AG09309 (cell line): ENCODE data around the gene LSP1.

Experiments used
- DNase-seq: peaks from one replicate; pipeline ENCODE4 v3.0.0-alpha.2; 2010; ENCODE audit warnings: low read depth
- H3K4me3 ChIP-seq: 2 replicates; pipeline ENCODE4 v1.5.1; 2011; ENCODE audit warnings: mild to moderate bottlenecking, low read depth, low read length, moderate library complexity; ENCODE audit not compliant: control insufficient read depth
- CTCF ChIP-seq: IDR thresholded peaks from 2 replicates; pipeline ENCODE4 v1.5.1; 2011; ENCODE audit warnings: mild to moderate bottlenecking, low read depth, low read length, inconsistent platforms; ENCODE audit not compliant: insufficient read depth, control insufficient read depth; ENCODE audit errors: missing control alignments

LSP1 gene

GRCh38 chr11:1825039-1825740 lies 27.7 kb upstream of the LSP1 start:
- TF ChIP-seq CTCF, result no peak
- DNase-seq, result no peak
- no peak overlapping the region for H3K4me3 ChIP-seq

- TF ChIP-seq CTCF, result no peak
- no peak for DNase-seq
- H3K4me3 ChIP-seq, result no peak overlapping the region
These were observed 27.0 kb upstream of the LSP1 start for GRCh38 chr11:1825785-1826451.

GRCh38 chr11:1826552-1827094 lies 26.3 kb upstream of the LSP1 start:
- TF ChIP-seq CTCF, result peak; percentile 41

GRCh38 chr11:1827095-1827813 lies 25.6 kb upstream of the LSP1 start:
- H3K4me3 ChIP-seq, result no peak overlapping the region
- TF ChIP-seq CTCF, result peak; percentile 1
- peak; percentile 41 for DNase-seq

More at GRCh38 chr11:1826552-1827094, 26.3 kb upstream of the LSP1 start:
- no peak overlapping the region for H3K4me3 ChIP-seq
- peak; percentile 29 for DNase-seq

GRCh38 chr11:1827931-1828330 lies 25.0 kb upstream of the LSP1 start:
- no peak for DNase-seq

More at GRCh38 chr11:1827931-1828330, 25.0 kb upstream of the LSP1 start:
- no peak overlapping the region for H3K4me3 ChIP-seq
- no peak for TF ChIP-seq CTCF
